ENCODE results near the gene LPP.

- TF ChIP-seq POLR2A (IDR thresholded peaks at IDR 0.05) (no peak), CTCF (IDR thresholded peaks at IDR 0.05) (no peak)
Measured at GRCh38 chr3:188198001-188198400, 44.0 kb downstream of the LPP start.
